ENCODE measurements around the gene DOCK9. TPM values are rescaled to one million over a fixed set of nuclear protein-coding genes. Genes with fewer than 3 reads are reported as not detected.

Gene DOCK9
- total RNA-seq, 2 donors from 2014 or later, result 107 to 117 TPM

GRCh38 chr13:98787996-98788395 is 189.9 kb downstream of the DOCK9 start:
- H3K27ac ChIP-seq, result no peak overlapping the region
- DNase-seq (ENCODE audit: low spot score), result no peak
- H3K4me3 ChIP-seq, result no peak overlapping the region
- no peaks in the 10 kb centered on the region for H3K36me3 ChIP-seq
- no peaks in the 10 kb centered on the region for H3K9me3 ChIP-seq
- intact Hi-C loops (cut with DNase I), result no loop called here
- WGBS, result 85% methylated on average over 9 of the region's 9 CpGs
- no peak for TF ChIP-seq CTCF (IDR thresholded peaks at IDR 0.05)
- TF ChIP-seq POLR2AphosphoS5 (IDR thresholded peaks at IDR 0.05), result no peak
- no peak for TF ChIP-seq POLR2A (IDR thresholded peaks at IDR 0.05)
- H3K27me3 ChIP-seq (replicated peaks; ENCODE audit: insufficient read depth), result no peaks in the 10 kb centered on the region
- H3K4me1 ChIP-seq (replicated peaks), result no peaks in the 10 kb centered on the region

- no peak for DNase-seq (ENCODE audit: low spot score)
- intact Hi-C loops (cut with DNase I), result no loop called here
- WGBS, result 83% methylated on average over 10 of the region's 10 CpGs
Measured at GRCh38 chr13:98787173-98787572, 190.7 kb downstream of the DOCK9 start.

GRCh38 chr13:98786023-98786422 is 191.8 kb downstream of the DOCK9 start:
- no peaks in the 10 kb centered on the region for H3K9me3 ChIP-seq
- DNase-seq (ENCODE audit: low spot score), result no peak
- no peaks in the 10 kb centered on the region for H3K4me1 ChIP-seq (replicated peaks)
- no peaks in the 10 kb centered on the region for H3K36me3 ChIP-seq
- TF ChIP-seq POLR2AphosphoS5 (IDR thresholded peaks at IDR 0.05) (no peak), CTCF (IDR thresholded peaks at IDR 0.05) (no peak), POLR2A (IDR thresholded peaks at IDR 0.05) (no peak)
- no peaks in the 10 kb centered on the region for H3K27me3 ChIP-seq (replicated peaks; ENCODE audit: insufficient read depth)
- WGBS, result 82% methylated on average over 7 of the region's 7 CpGs
- H3K4me3 ChIP-seq, result no peak overlapping the region
- intact Hi-C loops (cut with DNase I), result no loop called here
- H3K27ac ChIP-seq, result no peak overlapping the region

More at GRCh38 chr13:98787173-98787572, 190.7 kb downstream of the DOCK9 start:
- H3K36me3 ChIP-seq, result no peaks in the 10 kb centered on the region
- no peaks in the 10 kb centered on the region for H3K4me1 ChIP-seq (replicated peaks)
- TF ChIP-seq POLR2A (IDR thresholded peaks at IDR 0.05) (no peak), CTCF (IDR thresholded peaks at IDR 0.05) (no peak), POLR2AphosphoS5 (IDR thresholded peaks at IDR 0.05) (no peak)
- H3K27me3 ChIP-seq (replicated peaks; ENCODE audit: insufficient read depth), result no peaks in the 10 kb centered on the region
- H3K4me3 ChIP-seq, result no peak overlapping the region
- H3K9me3 ChIP-seq, result no peaks in the 10 kb centered on the region
- H3K27ac ChIP-seq, result no peak overlapping the region

GRCh38 chr13:98785405-98785804 is 192.5 kb downstream of the DOCK9 start:
- Histone ChIP-seq H3K9me3 (no peaks in the 10 kb centered on the region), H3K27me3 (replicated peaks; ENCODE audit: insufficient read depth) (no peaks in the 10 kb centered on the region), H3K4me1 (replicated peaks) (no peaks in the 10 kb centered on the region), H3K36me3 (no peaks in the 10 kb centered on the region), H3K27ac (no peak overlapping the region), H3K4me3 (no peak overlapping the region)
- TF ChIP-seq POLR2AphosphoS5 (IDR thresholded peaks at IDR 0.05), result no peak
- no peak for TF ChIP-seq POLR2A (IDR thresholded peaks at IDR 0.05)
- TF ChIP-seq CTCF (IDR thresholded peaks at IDR 0.05), result no peak
- WGBS, result 82% methylated on average over 10 of the region's 10 CpGs
- DNase-seq (ENCODE audit: low spot score), result no peak
- intact Hi-C loops (cut with DNase I), result no loop called here

GRCh38 chr13:98784666-98785065 is 193.2 kb downstream of the DOCK9 start:
- 85% methylated on average over 8 of the region's 8 CpGs for WGBS
- no peaks in the 10 kb centered on the region for H3K27me3 ChIP-seq (replicated peaks; ENCODE audit: insufficient read depth)
- no peaks in the 10 kb centered on the region for H3K9me3 ChIP-seq
- no peak overlapping the region for H3K4me3 ChIP-seq
- no peak for TF ChIP-seq POLR2AphosphoS5 (IDR thresholded peaks at IDR 0.05)
- no peak for TF ChIP-seq POLR2A (IDR thresholded peaks at IDR 0.05)
- no peak for TF ChIP-seq CTCF (IDR thresholded peaks at IDR 0.05)
- no peak overlapping the region for H3K27ac ChIP-seq
- no peaks in the 10 kb centered on the region for H3K4me1 ChIP-seq (replicated peaks)
- DNase-seq (ENCODE audit: low spot score), result no peak
- intact Hi-C loops (cut with DNase I), result no loop called here
- H3K36me3 ChIP-seq, result no peaks in the 10 kb centered on the region

Measured in prostate gland (tissue), 2 donors.